ENCODE results near the gene ARHGAP9. TPM values are rescaled to one million over a fixed set of nuclear protein-coding genes. Genes with fewer than 3 reads are reported as not detected.
"Not testable (repeated sequence)": the region's sequence is repeated elsewhere in the genome, so short reads cannot be mapped to it uniquely, and the experiment has no call there.

ARHGAP9 gene
- total RNA-seq, 4 donors from 2014 or later, result 5.4 to 7.4 (median 5.9) TPM

DNA sequence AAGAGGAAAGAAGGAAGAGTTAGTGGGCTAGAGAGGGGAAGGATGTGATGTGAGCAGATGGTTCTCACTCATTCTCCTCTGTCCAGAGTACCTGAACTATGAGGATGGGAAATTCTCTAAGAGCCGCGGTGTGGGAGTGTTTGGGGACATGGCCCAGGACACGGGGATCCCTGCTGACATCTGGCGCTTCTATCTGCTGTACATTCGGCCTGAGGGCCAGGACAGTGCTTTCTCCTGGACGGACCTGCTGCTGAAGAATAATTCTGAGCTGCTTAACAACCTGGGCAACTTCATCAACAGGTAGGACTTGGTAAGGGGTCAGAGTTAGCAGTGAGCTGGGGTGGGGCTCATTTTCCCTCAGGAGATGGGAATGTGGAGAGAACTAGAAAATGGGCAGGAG, 33.0 kb upstream of the ARHGAP9 start:
- no peak overlapping the region for H3K4me3 ChIP-seq
- peaks cover 88% of the 10 kb centered on the region for H3K36me3 ChIP-seq
- 82% methylated on average over 6 of the region's 6 CpGs for WGBS
- no peaks in the 10 kb centered on the region for H3K27me3 ChIP-seq
- H3K9me3 ChIP-seq, result no peaks in the 10 kb centered on the region
- no peak overlapping the region for H3K27ac ChIP-seq
- H3K4me1 ChIP-seq, result peaks cover 9% of the 10 kb centered on the region
- TF ChIP-seq CTCF (IDR thresholded peaks at IDR 0.05), result no peak
- no peak for TF ChIP-seq POLR2A (IDR thresholded peaks at IDR 0.05)
- no peak for TF ChIP-seq EP300 (IDR thresholded peaks at IDR 0.05)
- no peak for TF ChIP-seq POLR2AphosphoS5 (IDR thresholded peaks at IDR 0.05)
- no peak for DNase-seq (ENCODE audit: low spot score in 2 of 2)

GRCh38 chr12:57511588-57512325, 32.1 kb upstream of the ARHGAP9 start:
- H3K9me3 ChIP-seq, result no peaks in the 10 kb centered on the region
- TF ChIP-seq POLR2AphosphoS5 (IDR thresholded peaks at IDR 0.05) (no peak), CTCF (IDR thresholded peaks at IDR 0.05) (no peak), POLR2A (IDR thresholded peaks at IDR 0.05) (no peak), EP300 (IDR thresholded peaks at IDR 0.05) (no peak)
- H3K36me3 ChIP-seq, result peaks cover 85% of the 10 kb centered on the region
- no peak overlapping the region for H3K27ac ChIP-seq
- H3K4me1 ChIP-seq, result no peaks in the 10 kb centered on the region
- 98% methylated on average over 7 of the region's 7 CpGs for WGBS
- no peak for DNase-seq (ENCODE audit: low spot score in 2 of 2)
- no peaks in the 10 kb centered on the region for H3K27me3 ChIP-seq
- no peak overlapping the region for H3K4me3 ChIP-seq

DNA sequence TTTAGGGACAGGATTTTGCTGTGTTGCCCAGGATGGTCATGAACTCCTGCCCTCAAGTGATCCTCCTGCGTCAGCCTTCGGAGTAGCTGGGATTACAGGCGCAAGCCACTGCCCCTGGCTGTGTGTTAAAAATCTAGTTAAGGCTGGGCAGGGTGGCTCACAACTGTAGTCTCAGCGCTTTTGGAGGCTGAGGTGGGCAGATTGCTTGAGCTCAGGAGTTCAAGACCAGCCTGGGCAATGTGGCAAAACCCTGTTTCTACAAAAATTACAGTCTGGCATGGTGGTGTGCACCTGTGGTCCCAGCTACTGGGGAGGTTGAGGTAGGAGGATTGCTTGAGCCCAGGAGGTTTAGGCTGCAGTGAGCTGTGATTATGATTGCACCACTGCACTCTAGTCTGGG, 31.5 kb upstream of the ARHGAP9 start:
- H3K27me3 ChIP-seq, result no peaks in the 10 kb centered on the region
- no peak overlapping the region for H3K27ac ChIP-seq
- WGBS, result 88% methylated on average over 4 of the region's 4 CpGs
- H3K4me3 ChIP-seq, result no peak overlapping the region
- H3K9me3 ChIP-seq, result no peaks in the 10 kb centered on the region
- DNase-seq (ENCODE audit: low spot score in 2 of 2), result no peak
- TF ChIP-seq EP300 (IDR thresholded peaks at IDR 0.05) (no peak), CTCF (IDR thresholded peaks at IDR 0.05) (no peak), POLR2A (IDR thresholded peaks at IDR 0.05) (no peak), POLR2AphosphoS5 (IDR thresholded peaks at IDR 0.05) (no peak)
- H3K36me3 ChIP-seq, result peaks cover 83% of the 10 kb centered on the region
- H3K4me1 ChIP-seq, result no peaks in the 10 kb centered on the region

- not testable (repeated sequence) for H3K9me3 ChIP-seq; H3K4me1 ChIP-seq; H3K4me3 ChIP-seq; DNase-seq (ENCODE audit: low spot score in 2 of 2); H3K27me3 ChIP-seq; H3K27ac ChIP-seq
- 94% methylated on average over 11 of the region's 28 CpGs for WGBS
- peaks cover 83% of the 10 kb centered on the region for H3K36me3 ChIP-seq
These were observed 28.1 kb upstream of the ARHGAP9 start for GRCh38 chr12:57507796-57508195.

DNA sequence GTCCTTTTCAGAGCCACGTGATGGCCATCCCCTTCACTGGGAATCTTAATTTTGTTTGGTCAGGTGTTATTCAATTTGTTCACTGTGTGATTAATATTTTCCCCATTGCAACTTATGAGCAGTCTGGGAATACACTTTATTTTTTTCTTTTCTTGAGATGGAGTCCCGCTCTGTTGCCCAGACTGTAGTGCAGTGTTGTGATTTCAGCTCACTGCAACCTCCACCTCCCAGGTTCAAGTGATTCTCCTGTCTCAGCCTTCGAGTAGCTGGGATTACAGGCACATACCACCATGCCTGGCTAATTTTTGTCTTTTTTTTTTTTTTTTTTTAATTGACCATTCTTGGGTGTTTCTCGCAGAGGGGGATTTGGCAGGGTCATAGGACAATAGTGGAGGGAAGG, 26.9 kb upstream of the ARHGAP9 start:
- H3K36me3 ChIP-seq, result peaks cover 82% of the 10 kb centered on the region
- H3K27ac ChIP-seq; H3K9me3 ChIP-seq; H3K4me3 ChIP-seq; H3K27me3 ChIP-seq; H3K4me1 ChIP-seq; DNase-seq (ENCODE audit: low spot score in 2 of 2): not testable (repeated sequence)
- WGBS, result 84% methylated on average over 4 of the region's 4 CpGs

GRCh38 chr12:57502311-57502969, 22.8 kb upstream of the ARHGAP9 start:
- DNase-seq (ENCODE audit: low spot score in 2 of 2); H3K27me3 ChIP-seq; H3K4me3 ChIP-seq; H3K9me3 ChIP-seq; H3K4me1 ChIP-seq; H3K27ac ChIP-seq: not testable (repeated sequence)
- peaks cover 88% of the 10 kb centered on the region for H3K36me3 ChIP-seq
- WGBS, result 94% methylated on average over 22 of the region's 22 CpGs

All from suprapubic skin (tissue), 4 donors.